ENCODE measurements around the gene IQGAP2. TPM values are rescaled to one million over a fixed set of nuclear protein-coding genes. Genes with fewer than 3 reads are reported as not detected.

The IQGAP2 gene
- total and polyA plus RNA-seq, 9 of the 15 experiments (the other 6 are each of a cell fraction or from before 2014, with no cell fraction given) = 8.7 to 23.2 (median 17.4) TPM

GRCh38 chr5:76397200-76397599 is 5.9 kb upstream of the IQGAP2 start:
- peak; percentile 72 for TF ChIP-seq ZNF121 (CRISPR knock-in tag; conservative IDR thresholded peaks at IDR 0.05)
- no peak for TF ChIP-seq YBX1 (IDR thresholded peaks at IDR 0.05)
- TF ChIP-seq SPI1 (IDR thresholded peaks at IDR 0.05; ENCODE audit: borderline replicate concordance, low read depth, low read length) = no peak
- TF ChIP-seq NONO (IDR thresholded peaks at IDR 0.05; ENCODE audit: low read depth in 2 of 2, low read length in 1 of 2) = no peak
- no peak for TF ChIP-seq ESRRB (CRISPR knock-in tag; IDR thresholded peaks at IDR 0.05; ENCODE audit: borderline replicate concordance)
- FAIRE-seq (no peak), ATAC-seq (no peak), DNase-seq (ENCODE audit: extremely low read depth in 1 of 4, low spot score in 3 of 4) (no peak)
- in situ Hi-C loops (cut with MboI) = loop anchor here (10.0 kb wide), 1 partner anchor 1012 kb away; no protein-coding TSS in a partner anchor
- Histone ChIP-seq H3K4me3 (no peak overlapping the region), H3K36me3 (ENCODE audit: control insufficient read depth, insufficient read depth, low read length) (no peaks in the 10 kb centered on the region), H3K4me1 (replicated peaks in 1 of 2; ENCODE audit: control insufficient read depth in 2 of 2, insufficient read depth in 2 of 2, low read length in 2 of 2) (peaks cover 4 to 5% of the 10 kb centered on the region in 2 experiments; a peak in 4 of 5 replicates), H3K79me2 (ENCODE audit: control insufficient read depth, insufficient read depth, low read length) (no peaks in the 10 kb centered on the region), H4K20me1 (replicated peaks; ENCODE audit: control insufficient read depth, insufficient read depth, low read length) (no peaks in the 10 kb centered on the region), H3K27ac (ENCODE audit: extremely low read depth, low read depth, low read length) (no peak overlapping the region), H3K9ac (ENCODE audit: insufficient read depth in 1 of 2, low read depth in 2 of 2, low read length in 2 of 2) (no peak overlapping the region), H2AFZ (ENCODE audit: low read depth, low read length) (no peak overlapping the region), H3K9me3 (replicated peaks; ENCODE audit: control insufficient read depth, insufficient read depth, low read depth, low read length) (no peaks in the 10 kb centered on the region), H3K4me2 (ENCODE audit: insufficient read depth, low read length) (no peak overlapping the region), H3K9me1 (ENCODE audit: control insufficient read depth, insufficient read depth, low read length) (no peaks in the 10 kb centered on the region), H3K27me3 (ENCODE audit: control insufficient read depth in 2 of 2, insufficient read depth in 2 of 2, low read length in 2 of 2) (no peaks in the 10 kb centered on the region)
- BruUV-seq (replicated peaks) = no TSS peak
- intact Hi-C loops (cut with micrococcal nuclease) = no loop called here
- ChIA-PET CTCF (ENCODE audit: low intra/inter-chr PET ratio) (no interaction called here), POLR2A (no interaction called here)
- 72% methylated on average over 2 of the region's 2 CpGs for WGBS (ENCODE audit: insufficient coverage, low coverage, missing lambda C conversion rate)

DNA sequence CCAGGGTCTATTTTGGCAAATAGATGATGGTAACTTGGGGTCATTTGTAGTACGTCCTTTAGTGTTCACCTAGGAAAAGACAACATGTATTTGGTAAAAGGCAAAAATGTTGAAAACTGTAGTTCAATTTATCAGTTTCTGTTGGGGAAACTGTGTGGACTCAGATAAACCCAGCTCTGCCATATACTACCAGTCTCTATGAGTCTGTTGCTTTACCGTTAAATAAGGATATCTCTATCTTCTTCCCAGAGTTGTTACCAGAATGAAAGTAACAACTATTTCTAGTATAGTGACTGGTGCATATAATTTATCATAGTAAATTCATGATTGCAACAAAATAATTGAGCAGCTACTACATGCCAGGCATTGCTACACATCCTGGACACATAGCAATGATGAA is 3.8 kb upstream of the IQGAP2 start:
- DNase-seq (ENCODE audit: extremely low read depth in 1 of 4, low spot score in 3 of 4) (no peak), FAIRE-seq (no peak), ATAC-seq (no peak)
- H3K9me3 ChIP-seq (replicated peaks; ENCODE audit: control insufficient read depth, insufficient read depth, low read depth, low read length) = no peaks in the 10 kb centered on the region
- no peak overlapping the region for H3K4me2 ChIP-seq (ENCODE audit: insufficient read depth, low read length)
- H4K20me1 ChIP-seq (replicated peaks; ENCODE audit: control insufficient read depth, insufficient read depth, low read length) = no peaks in the 10 kb centered on the region
- H3K27me3 ChIP-seq (ENCODE audit: control insufficient read depth in 2 of 2, insufficient read depth in 2 of 2, low read length in 2 of 2) = no peaks in the 10 kb centered on the region
- no peak overlapping the region for H3K4me3 ChIP-seq
- no TSS peak for BruUV-seq (replicated peaks)
- H3K9ac ChIP-seq (ENCODE audit: insufficient read depth in 1 of 2, low read depth in 2 of 2, low read length in 2 of 2) = no peak overlapping the region
- CTCF ChIA-PET (ENCODE audit: low intra/inter-chr PET ratio) = no interaction called here
- POLR2A ChIA-PET = interaction anchor here (0.6 kb wide), 1 partner anchor 136 kb away, joined by 3 read pairs; no protein-coding TSS in a partner anchor
- intact Hi-C loops (cut with micrococcal nuclease) = no loop called here
- peaks cover 2% of the 10 kb centered on the region; the same call in 2 of the 3 replicates for H3K79me2 ChIP-seq (ENCODE audit: control insufficient read depth, insufficient read depth, low read length)
- no peaks in the 10 kb centered on the region for H3K36me3 ChIP-seq (ENCODE audit: control insufficient read depth, insufficient read depth, low read length)
- no peak overlapping the region for H2AFZ ChIP-seq (ENCODE audit: low read depth, low read length)
- in situ Hi-C loops (cut with MboI) = loop anchor here (10.0 kb wide), 1 partner anchor 1014 kb away; no protein-coding TSS in a partner anchor
- H3K4me1 ChIP-seq (replicated peaks in 1 of 2; ENCODE audit: control insufficient read depth in 2 of 2, insufficient read depth in 2 of 2, low read length in 2 of 2) = peaks cover 6 to 20% of the 10 kb centered on the region in 2 experiments; a peak in 4 of 5 replicates
- H3K27ac ChIP-seq (ENCODE audit: extremely low read depth, low read depth, low read length) = no peak overlapping the region
- no peaks in the 10 kb centered on the region for H3K9me1 ChIP-seq (ENCODE audit: control insufficient read depth, insufficient read depth, low read length)
- WGBS (ENCODE audit: insufficient coverage, low coverage, missing lambda C conversion rate) = 30% methylated on average over 2 of the region's 2 CpGs
- TF ChIP-seq ZNF57 (CRISPR knock-in tag; IDR thresholded peaks at IDR 0.05) (no peak), NELFE (IDR thresholded peaks at IDR 0.05; ENCODE audit: insufficient read depth, insufficient read length) (no peak), SRSF9 (IDR thresholded peaks at IDR 0.05; ENCODE audit: borderline replicate concordance, low read depth, low read length) (no peak), POU5F1 (IDR thresholded peaks at IDR 0.05; ENCODE audit: borderline replicate concordance, low read depth, low read length, partially characterized antibody) (no peak), CBX5 (IDR thresholded peaks at IDR 0.05; ENCODE audit: borderline replicate concordance, low read depth) (no peak), NCOA2 (IDR thresholded peaks at IDR 0.05; ENCODE audit: partially characterized antibody in 2 of 2) (no peak), ETV5 (CRISPR knock-in tag; IDR thresholded peaks at IDR 0.05; ENCODE audit: low read depth) (no peak)
- TF ChIP-seq, protein P1, sequence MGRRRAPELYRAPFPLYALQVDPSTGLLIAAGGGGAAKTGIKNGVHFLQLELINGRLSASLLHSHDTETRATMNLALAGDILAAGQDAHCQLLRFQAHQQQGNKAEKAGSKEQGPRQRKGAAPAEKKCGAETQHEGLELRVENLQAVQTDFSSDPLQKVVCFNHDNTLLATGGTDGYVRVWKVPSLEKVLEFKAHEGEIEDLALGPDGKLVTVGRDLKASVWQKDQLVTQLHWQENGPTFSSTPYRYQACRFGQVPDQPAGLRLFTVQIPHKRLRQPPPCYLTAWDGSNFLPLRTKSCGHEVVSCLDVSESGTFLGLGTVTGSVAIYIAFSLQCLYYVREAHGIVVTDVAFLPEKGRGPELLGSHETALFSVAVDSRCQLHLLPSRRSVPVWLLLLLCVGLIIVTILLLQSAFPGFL (CRISPR knock-in tag; IDR thresholded peaks at IDR 0.05) = no peak
- TF ChIP-seq, protein P2, sequence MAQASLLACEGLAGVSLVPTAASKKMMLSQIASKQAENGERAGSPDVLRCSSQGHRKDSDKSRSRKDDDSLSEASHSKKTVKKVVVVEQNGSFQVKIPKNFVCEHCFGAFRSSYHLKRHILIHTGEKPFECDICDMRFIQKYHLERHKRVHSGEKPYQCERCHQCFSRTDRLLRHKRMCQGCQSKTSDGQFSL (CRISPR knock-in tag; IDR thresholded peaks at IDR 0.05) = no peak
- TF ChIP-seq, protein P2 (tag; IDR thresholded peaks at IDR 0.05) = no peak
